ENCODE measurements around the gene NEURL1.
"Not testable (repeated sequence)": the region's sequence is repeated elsewhere in the genome, so short reads cannot be mapped to it uniquely, and the experiment has no call there.

The NEURL1 gene

GRCh38 chr10:103605359-103606096 is 112.0 kb downstream of the NEURL1 start:
- in situ Hi-C loops (cut with MboI; ENCODE audit: low pct_unique_long_range_greater_than_20kb, low sequenced_read_pairs, unreplicated experiment): no loop called here
- TF ChIP-seq, protein P1, sequence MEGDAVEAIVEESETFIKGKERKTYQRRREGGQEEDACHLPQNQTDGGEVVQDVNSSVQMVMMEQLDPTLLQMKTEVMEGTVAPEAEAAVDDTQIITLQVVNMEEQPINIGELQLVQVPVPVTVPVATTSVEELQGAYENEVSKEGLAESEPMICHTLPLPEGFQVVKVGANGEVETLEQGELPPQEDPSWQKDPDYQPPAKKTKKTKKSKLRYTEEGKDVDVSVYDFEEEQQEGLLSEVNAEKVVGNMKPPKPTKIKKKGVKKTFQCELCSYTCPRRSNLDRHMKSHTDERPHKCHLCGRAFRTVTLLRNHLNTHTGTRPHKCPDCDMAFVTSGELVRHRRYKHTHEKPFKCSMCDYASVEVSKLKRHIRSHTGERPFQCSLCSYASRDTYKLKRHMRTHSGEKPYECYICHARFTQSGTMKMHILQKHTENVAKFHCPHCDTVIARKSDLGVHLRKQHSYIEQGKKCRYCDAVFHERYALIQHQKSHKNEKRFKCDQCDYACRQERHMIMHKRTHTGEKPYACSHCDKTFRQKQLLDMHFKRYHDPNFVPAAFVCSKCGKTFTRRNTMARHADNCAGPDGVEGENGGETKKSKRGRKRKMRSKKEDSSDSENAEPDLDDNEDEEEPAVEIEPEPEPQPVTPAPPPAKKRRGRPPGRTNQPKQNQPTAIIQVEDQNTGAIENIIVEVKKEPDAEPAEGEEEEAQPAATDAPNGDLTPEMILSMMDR (IDR thresholded peaks at IDR 0.05; ENCODE audit: extremely low read depth, insufficient read depth, missing control alignments): peak; percentile 66
- peak; percentile 79 for DNase-seq (ENCODE audit: low spot score)

GRCh38 chr10:103606097-103606438 is 112.6 kb downstream of the NEURL1 start:
- in situ Hi-C loops (cut with MboI; ENCODE audit: low pct_unique_long_range_greater_than_20kb, low sequenced_read_pairs, unreplicated experiment): not testable (repeated sequence)

GRCh38 chr10:103607051-103607450 is 113.5 kb downstream of the NEURL1 start:
- DNase-seq (ENCODE audit: low spot score); in situ Hi-C loops (cut with MboI; ENCODE audit: low pct_unique_long_range_greater_than_20kb, low sequenced_read_pairs, unreplicated experiment): not testable (repeated sequence)

More at GRCh38 chr10:103606097-103606438, 112.6 kb downstream of the NEURL1 start:
- DNase-seq (ENCODE audit: low spot score): not testable (repeated sequence)

- DNase-seq (ENCODE audit: low spot score); in situ Hi-C loops (cut with MboI; ENCODE audit: low pct_unique_long_range_greater_than_20kb, low sequenced_read_pairs, unreplicated experiment): not testable (repeated sequence)
Observed at GRCh38 chr10:103608056-103608455, 114.6 kb downstream of the NEURL1 start.

DNA sequence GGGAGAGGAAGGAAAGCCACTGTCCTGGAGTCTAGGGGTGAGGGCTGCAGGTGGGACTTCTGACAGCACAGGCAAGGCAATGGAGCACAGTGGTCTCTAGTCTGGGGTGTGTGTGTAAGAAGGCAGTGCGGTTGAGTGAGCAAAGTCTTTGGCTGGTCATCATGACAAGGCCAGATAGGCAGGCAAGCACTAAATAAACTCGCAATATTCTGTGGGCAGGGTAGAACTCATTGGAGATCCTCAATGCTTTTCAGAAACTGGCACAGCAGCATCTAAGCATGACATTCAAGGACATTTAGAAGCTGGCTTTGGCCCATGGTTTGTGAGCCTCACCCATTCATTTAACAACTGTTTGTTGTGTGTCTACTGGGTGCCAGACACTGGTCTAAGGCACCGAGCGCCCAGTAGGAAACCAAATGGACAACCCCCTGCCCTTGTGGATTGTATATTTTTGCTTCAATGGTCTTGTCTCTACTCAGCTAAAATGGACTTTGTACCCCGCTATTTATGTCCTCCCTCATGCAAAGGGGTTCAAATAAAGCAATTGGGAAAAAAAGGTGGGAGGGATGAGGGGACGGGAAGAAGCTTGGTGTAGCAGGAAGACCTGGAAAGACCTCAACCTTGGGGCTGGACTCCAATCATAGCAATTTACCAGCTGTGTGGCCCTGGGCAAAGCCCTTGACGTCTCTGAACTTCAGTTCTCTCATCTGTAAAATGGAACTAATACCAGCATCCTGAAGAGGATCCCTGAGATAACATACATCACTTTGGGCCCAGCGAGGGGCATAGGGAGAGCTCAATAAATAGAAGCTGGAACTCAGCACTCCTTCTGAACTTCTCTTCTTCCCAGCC is 116.0 kb downstream of the NEURL1 start:
- TF ChIP-seq, protein P1 (IDR thresholded peaks at IDR 0.05; ENCODE audit: extremely low read depth, insufficient read depth, missing control alignments): no peak
- in situ Hi-C loops (cut with MboI; ENCODE audit: low pct_unique_long_range_greater_than_20kb, low sequenced_read_pairs, unreplicated experiment): no loop called here
- no peak for DNase-seq (ENCODE audit: low spot score)

GRCh38 chr10:103610083-103610472 is 116.6 kb downstream of the NEURL1 start:
- DNase-seq (ENCODE audit: low spot score): no peak
- TF ChIP-seq, protein P1 (IDR thresholded peaks at IDR 0.05; ENCODE audit: extremely low read depth, insufficient read depth, missing control alignments): no peak
- in situ Hi-C loops (cut with MboI; ENCODE audit: low pct_unique_long_range_greater_than_20kb, low sequenced_read_pairs, unreplicated experiment): no loop called here

GRCh38 chr10:103610921-103611511 is 117.5 kb downstream of the NEURL1 start:
- TF ChIP-seq, protein P1 (IDR thresholded peaks at IDR 0.05; ENCODE audit: extremely low read depth, insufficient read depth, missing control alignments): no peak
- in situ Hi-C loops (cut with MboI; ENCODE audit: low pct_unique_long_range_greater_than_20kb, low sequenced_read_pairs, unreplicated experiment): no loop called here
- no peak for DNase-seq (ENCODE audit: low spot score)

All from GM13977 (cell line).